NCI-H187 (cell line): ENCODE results near the gene MAP3K12.
"Not testable (repeated sequence)": the region's sequence is repeated elsewhere in the genome, so short reads cannot be mapped to it uniquely, and the experiment has no call there.

Source experiments
- DNase-seq, 2 experiments: peaks; one replicate each; lab custom pipeline; 2025; lab: John Stamatoyannopoulos, UW

Gene MAP3K12

GRCh38 chr12:53441040-53441833, 58.0 kb downstream of the MAP3K12 start, which contains the start of gene PRR13:
Gene PRR13 (plus strand): TSS chr12:53441734. CDS start chr12:53442715, 981 bp downstream.
- peak; percentile 97 to 99 for DNase-seq

GRCh38 chr12:53439582-53439981, 59.7 kb downstream of the MAP3K12 start:
- DNase-seq = not testable (repeated sequence)

GRCh38 chr12:53435326-53435725, 63.9 kb downstream of the MAP3K12 start:
- DNase-seq = not testable (repeated sequence)

GRCh38 chr12:53431187-53431586, 68.1 kb downstream of the MAP3K12 start:
- DNase-seq = no peak

- DNase-seq = no peak
These were observed 69.1 kb downstream of the MAP3K12 start for GRCh38 chr12:53430116-53430515.
